ENCODE data around the gene ULK1.
A peak's percentile ranks its signal among the peaks of the same experiment; 100 is the strongest.

ULK1 gene

DNA sequence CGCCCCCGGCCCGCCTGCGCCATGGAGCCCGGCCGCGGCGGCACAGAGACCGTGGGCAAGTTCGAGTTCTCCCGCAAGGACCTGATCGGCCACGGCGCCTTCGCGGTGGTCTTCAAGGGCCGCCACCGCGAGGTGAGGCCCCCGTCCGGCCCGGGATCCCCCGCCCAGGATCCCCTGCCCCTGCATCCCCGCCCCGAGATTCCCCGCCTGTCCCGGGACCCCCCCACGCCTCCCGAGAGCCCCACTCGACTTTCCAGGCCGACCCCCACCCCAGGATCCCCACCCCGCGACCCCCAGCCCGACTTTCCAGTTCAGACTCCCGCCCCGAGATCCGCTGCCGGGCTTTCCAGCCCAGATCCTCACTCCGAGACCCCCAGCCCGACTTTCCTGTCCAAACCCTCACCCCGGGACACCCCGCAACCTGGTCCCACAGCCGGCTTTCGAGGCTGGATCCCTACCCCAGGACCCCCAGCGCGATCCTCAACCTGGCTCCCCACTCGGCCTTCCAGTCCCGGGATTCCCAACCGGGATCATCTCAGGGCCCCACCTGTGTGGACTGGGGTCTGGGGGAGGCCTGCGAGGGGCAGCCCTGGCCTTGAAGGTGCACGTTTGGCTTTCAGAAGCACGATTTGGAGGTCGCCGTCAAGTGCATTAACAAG lies 688 bp downstream of the ULK1 start:
- TF ChIP-seq, protein P1, sequence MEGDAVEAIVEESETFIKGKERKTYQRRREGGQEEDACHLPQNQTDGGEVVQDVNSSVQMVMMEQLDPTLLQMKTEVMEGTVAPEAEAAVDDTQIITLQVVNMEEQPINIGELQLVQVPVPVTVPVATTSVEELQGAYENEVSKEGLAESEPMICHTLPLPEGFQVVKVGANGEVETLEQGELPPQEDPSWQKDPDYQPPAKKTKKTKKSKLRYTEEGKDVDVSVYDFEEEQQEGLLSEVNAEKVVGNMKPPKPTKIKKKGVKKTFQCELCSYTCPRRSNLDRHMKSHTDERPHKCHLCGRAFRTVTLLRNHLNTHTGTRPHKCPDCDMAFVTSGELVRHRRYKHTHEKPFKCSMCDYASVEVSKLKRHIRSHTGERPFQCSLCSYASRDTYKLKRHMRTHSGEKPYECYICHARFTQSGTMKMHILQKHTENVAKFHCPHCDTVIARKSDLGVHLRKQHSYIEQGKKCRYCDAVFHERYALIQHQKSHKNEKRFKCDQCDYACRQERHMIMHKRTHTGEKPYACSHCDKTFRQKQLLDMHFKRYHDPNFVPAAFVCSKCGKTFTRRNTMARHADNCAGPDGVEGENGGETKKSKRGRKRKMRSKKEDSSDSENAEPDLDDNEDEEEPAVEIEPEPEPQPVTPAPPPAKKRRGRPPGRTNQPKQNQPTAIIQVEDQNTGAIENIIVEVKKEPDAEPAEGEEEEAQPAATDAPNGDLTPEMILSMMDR (IDR thresholded peaks at IDR 0.05; ENCODE audit: low read depth, low read length) = no peak
- peak overlapping the region; percentile 57 for H3K4me3 ChIP-seq (ENCODE audit: low read depth, low read length)
- DNase-seq (ENCODE audit: low read depth, low spot score) = no peak
- in situ Hi-C loops (cut with HindIII; ENCODE audit: low sequenced_read_pairs) = no loop called here

DNA sequence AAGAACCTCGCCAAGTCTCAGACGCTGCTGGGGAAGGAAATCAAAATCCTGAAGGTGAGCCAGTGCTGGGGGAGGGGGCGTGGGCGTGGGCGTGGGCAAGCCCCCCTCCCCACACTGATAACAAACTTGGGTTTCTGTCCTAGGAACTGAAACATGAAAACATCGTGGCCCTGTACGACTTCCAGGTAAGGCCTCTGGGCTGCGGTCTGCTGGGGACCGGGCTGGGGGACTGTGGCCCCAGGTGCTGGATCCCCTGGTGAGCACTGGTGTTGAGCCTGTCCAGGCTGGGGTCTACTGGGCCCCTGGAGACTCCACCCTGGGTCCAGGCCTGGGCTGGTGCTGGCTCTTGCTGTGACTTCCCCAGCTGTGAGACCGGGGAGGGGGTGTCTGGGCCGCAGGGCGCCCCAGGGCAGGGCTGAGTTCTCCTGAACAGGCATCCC lies 1.2 kb downstream of the ULK1 start:
- TF ChIP-seq, protein P1 (IDR thresholded peaks at IDR 0.05; ENCODE audit: low read depth, low read length) = no peak
- peak overlapping the region; percentile 57 for H3K4me3 ChIP-seq (ENCODE audit: low read depth, low read length)
- in situ Hi-C loops (cut with HindIII; ENCODE audit: low sequenced_read_pairs) = no loop called here
- peak; percentile 4 for DNase-seq (ENCODE audit: low read depth, low spot score)

DNA sequence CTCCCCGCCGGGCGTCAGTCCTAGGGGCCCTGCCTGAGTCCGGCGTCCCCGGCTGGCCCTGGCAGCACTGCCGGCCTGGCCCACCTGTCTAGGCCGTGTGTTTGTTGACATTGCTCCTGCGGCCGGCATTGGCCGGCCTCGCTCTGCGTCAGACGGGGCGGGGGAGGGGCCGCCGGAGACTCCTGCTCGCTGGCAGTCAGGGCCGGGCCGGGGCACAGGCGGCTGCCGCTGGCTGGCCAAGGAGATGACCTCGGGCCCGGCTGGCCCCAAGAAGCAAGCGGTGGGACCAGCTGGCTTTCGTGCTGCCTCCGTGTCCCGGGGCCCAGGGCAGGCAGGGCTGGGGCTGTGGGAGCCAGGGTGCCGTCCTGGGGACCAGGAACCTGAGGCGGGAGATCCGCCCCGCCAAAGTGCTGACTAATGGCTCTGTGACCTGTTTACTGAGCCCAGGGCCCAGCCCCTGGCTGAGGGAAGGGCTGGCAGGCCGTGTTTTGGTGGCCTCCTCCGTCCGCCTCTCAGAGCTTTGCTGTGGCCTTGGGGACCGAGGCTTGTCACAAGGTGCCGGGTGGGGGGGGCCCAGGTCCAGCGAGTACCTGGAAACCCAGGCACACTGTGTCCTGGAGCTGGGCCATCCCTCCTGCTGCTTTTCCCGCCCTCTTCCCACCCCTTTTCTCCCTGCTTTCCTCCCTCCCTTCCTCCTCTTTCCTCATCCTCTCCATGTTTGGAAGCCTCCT lies 1.8 kb downstream of the ULK1 start:
- in situ Hi-C loops (cut with HindIII; ENCODE audit: low sequenced_read_pairs) = no loop called here
- H3K4me3 ChIP-seq (ENCODE audit: low read depth, low read length) = peak overlapping the region; percentile 57
- peak; percentile 91 for DNase-seq (ENCODE audit: low read depth, low spot score)
- TF ChIP-seq, protein P1 (IDR thresholded peaks at IDR 0.05; ENCODE audit: low read depth, low read length) = no peak

DNA sequence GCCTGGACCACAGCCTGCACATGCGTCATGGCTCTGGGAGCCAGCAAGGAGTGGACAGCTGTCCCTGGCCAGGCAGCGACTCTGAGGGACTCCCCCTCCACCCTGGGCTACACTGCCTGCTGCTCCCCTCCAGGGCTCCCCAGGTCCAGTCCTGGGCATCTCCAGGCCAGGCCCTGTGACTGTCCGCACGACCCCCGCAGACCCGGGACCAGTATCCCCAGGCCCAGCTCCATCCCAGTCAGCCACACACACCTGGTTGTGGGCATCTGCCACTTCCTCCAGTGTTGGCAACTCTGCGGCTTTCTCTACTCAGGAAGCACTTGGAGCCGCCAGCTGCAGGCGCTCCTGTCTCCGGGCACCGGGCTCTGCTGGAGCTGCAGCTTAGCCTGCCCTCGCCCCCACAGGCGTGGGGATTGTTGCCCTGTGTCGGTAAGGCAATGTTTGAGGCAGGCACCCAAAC lies 2.4 kb downstream of the ULK1 start:
- DNase-seq (ENCODE audit: low read depth, low spot score) = no peak
- in situ Hi-C loops (cut with HindIII; ENCODE audit: low sequenced_read_pairs) = no loop called here
- TF ChIP-seq, protein P1 (IDR thresholded peaks at IDR 0.05; ENCODE audit: low read depth, low read length) = no peak
- peak overlapping the region; percentile 57 for H3K4me3 ChIP-seq (ENCODE audit: low read depth, low read length)

DNA sequence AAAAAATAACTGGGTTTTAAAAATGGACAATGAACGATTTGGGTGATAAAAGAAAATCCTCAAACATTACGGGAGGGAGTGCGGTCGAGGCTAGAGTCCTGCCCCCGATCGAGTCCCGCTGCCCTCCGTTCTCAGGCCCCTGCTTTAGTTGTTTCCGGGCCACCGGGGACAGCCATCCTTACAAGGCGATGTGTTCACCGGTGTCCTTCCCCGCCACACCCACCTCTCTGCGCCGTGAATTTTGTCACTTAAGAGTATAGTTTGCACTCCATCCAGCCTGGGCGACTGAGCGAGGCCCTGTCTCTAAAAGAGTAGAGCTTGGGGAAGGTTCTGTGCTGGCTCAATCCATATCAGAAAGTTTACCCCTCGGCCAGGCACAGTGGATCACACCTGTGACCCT lies 2.9 kb downstream of the ULK1 start:
- TF ChIP-seq, protein P1 (IDR thresholded peaks at IDR 0.05; ENCODE audit: low read depth, low read length) = no peak
- no peak overlapping the region for H3K4me3 ChIP-seq (ENCODE audit: low read depth, low read length)
- in situ Hi-C loops (cut with HindIII; ENCODE audit: low sequenced_read_pairs) = no loop called here
- no peak for DNase-seq (ENCODE audit: low read depth, low spot score)

DNA sequence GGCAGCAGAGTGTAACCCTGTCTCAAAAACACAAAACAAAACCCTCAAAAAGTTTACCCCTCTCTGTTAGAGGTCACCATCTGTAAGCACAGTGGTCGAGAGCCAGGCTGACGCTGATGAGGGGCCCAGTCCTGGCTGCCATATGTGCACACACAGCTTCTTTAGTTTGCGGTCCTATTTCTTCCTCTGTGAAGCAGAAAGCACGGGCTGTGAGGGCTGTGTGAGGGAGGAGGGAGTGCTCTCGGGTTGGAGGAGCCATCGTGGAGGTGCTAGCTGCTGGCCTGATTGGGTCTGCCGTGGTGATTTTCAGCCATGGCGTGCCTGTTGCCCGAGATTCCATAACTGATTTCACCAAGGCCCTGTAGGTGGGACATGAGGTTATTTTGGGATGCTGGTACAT lies 3.5 kb downstream of the ULK1 start:
- DNase-seq (ENCODE audit: low read depth, low spot score) = no peak
- in situ Hi-C loops (cut with HindIII; ENCODE audit: low sequenced_read_pairs) = no loop called here
- H3K4me3 ChIP-seq (ENCODE audit: low read depth, low read length) = no peak overlapping the region
- TF ChIP-seq, protein P1 (IDR thresholded peaks at IDR 0.05; ENCODE audit: low read depth, low read length) = no peak
